ENCODE measurements around the gene MFGE8.

The MFGE8 gene

DNA sequence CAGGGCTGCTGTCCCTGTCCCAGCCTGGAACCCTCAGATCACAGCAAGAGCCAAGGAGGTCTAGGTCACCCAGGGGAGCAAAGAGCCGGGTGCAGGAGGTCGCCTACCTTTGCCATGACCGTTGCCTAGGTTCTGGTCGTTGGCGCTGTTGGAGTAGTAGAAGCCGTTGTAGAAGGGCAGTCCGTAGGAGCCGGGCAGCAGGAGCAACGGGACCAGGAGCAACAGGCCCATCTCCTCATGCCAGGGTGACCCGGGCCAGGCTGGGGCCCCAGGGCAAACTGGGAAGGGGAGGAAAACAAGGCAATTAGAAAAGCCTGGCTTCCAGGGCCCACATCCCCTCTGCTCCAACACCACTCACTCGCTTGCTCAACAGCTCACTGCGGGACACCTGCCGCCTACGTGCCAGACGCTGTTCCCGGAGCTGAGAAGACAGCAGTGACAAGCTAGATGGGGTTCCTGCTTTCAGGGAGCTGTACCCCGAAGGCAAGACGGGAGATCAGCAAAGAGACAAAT is 26.1 kb downstream of the MFGE8 start:
- H3K36me3 ChIP-seq (ENCODE audit: control insufficient read depth, insufficient read depth, low read length), result no peaks in the 10 kb centered on the region
- H3K27me3 ChIP-seq (replicated peaks; ENCODE audit: control insufficient read depth, insufficient read depth, low read length), result no peaks in the 10 kb centered on the region
- DNase-seq (ENCODE audit: extremely low read depth, insufficient read length), result no peak
- TF ChIP-seq CTCF (IDR thresholded peaks at IDR 0.05; ENCODE audit: insufficient read depth, low read length, poor library complexity, severe bottlenecking), result no peak
- no peak overlapping the region for H3K4me3 ChIP-seq (replicated peaks; ENCODE audit: low read depth, low read length)

DNA sequence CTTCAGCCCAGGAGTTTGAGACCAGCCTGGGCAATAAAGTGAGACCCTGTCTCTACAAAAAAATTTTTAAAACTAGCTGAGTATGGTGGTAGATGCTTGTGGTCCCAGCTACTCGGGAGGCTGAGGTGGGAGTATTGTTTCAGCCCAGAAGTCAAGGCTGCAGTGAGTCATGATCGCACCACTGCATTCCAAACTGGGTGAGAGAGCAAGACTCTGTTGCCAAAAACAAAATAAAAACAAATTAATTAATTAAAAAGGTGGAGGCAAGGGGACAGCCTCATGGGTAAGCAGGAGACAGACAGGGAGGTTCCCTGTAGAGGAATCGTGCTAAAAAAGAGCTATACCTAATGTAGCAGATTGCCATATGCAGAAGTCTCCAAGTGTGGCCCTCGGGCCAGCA is 30.4 kb downstream of the MFGE8 start:
- no peak overlapping the region for H3K4me3 ChIP-seq (replicated peaks; ENCODE audit: low read depth, low read length)
- no peak for DNase-seq (ENCODE audit: extremely low read depth, insufficient read length)
- no peak for TF ChIP-seq CTCF (IDR thresholded peaks at IDR 0.05; ENCODE audit: insufficient read depth, low read length, poor library complexity, severe bottlenecking)
- no peaks in the 10 kb centered on the region for H3K27me3 ChIP-seq (replicated peaks; ENCODE audit: control insufficient read depth, insufficient read depth, low read length)
- H3K36me3 ChIP-seq (ENCODE audit: control insufficient read depth, insufficient read depth, low read length), result no peaks in the 10 kb centered on the region

- no peak for DNase-seq (ENCODE audit: extremely low read depth, insufficient read length)
- Histone ChIP-seq H3K4me3 (replicated peaks; ENCODE audit: low read depth, low read length) (no peak overlapping the region), H3K36me3 (ENCODE audit: control insufficient read depth, insufficient read depth, low read length) (no peaks in the 10 kb centered on the region), H3K27me3 (replicated peaks; ENCODE audit: control insufficient read depth, insufficient read depth, low read length) (no peaks in the 10 kb centered on the region)
- no peak for TF ChIP-seq CTCF (IDR thresholded peaks at IDR 0.05; ENCODE audit: insufficient read depth, low read length, poor library complexity, severe bottlenecking)
These were observed 31.4 kb downstream of the MFGE8 start for GRCh38 chr15:88881775-88882174.

DNA sequence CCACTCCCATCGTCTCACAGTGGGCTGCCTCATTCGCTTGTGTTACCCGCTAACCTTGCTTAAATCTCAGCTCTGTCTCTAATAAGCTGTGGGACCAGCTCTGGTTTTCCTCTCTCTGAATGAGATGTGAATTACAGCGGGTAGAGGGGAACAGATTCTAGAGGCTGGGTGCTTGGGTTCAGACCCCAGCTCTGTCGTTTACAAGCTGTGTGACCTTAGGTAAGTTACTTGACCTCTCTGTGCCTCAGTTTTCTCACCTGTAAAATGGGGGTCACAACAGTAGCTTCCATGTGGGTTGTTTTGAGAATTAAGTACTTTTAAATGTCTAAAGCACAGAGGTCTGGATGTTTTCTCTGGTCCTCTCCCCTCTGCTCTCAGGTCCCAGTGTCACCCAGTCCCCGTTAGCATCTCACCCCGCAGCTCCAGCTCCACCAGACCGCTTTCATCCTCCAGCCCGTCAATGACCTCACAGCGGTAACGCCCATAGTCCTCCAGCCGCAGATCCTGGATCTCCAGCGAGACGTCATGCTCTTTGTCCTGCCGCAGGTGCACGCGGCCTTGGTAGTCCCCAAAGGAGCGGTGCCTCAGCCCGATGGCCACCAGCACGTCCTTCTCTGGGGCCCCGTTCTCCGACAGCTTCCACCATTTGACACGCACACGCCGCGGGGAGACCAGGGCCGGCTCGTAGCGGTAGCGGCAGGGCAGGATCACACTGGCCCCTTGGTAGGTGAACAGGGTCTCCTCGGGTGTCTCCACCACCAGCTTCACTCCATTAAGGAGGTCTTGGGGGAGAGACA is 32.0 kb downstream of the MFGE8 start:
- no peak for TF ChIP-seq CTCF (IDR thresholded peaks at IDR 0.05; ENCODE audit: insufficient read depth, low read length, poor library complexity, severe bottlenecking)
- Histone ChIP-seq H3K27me3 (replicated peaks; ENCODE audit: control insufficient read depth, insufficient read depth, low read length) (no peaks in the 10 kb centered on the region), H3K36me3 (ENCODE audit: control insufficient read depth, insufficient read depth, low read length) (no peaks in the 10 kb centered on the region), H3K4me3 (replicated peaks; ENCODE audit: low read depth, low read length) (no peak overlapping the region)
- no peak for DNase-seq (ENCODE audit: extremely low read depth, insufficient read length)

DNA sequence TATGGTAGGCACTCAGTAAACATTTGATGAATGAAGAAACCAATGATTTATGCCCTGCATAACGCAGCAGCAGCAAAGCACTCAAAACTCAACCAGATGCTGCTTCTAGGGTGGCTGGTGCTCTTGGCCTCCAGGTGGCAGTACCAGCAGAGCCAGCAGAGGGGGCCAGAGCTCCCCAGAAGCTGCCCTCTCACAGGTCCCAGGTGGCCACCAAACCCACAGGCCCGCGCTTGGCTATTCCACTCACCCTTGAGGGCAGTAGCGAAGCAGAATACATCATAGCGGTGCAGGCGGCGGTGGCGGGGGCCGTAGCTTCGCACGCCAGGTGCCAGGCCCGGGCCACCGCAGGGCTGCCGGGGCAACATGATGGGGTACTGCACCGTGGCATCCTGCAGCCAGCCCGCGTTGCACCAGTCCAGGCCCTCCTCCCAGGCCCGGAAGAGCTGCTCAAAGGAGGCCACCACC is 34.4 kb downstream of the MFGE8 start:
- DNase-seq (ENCODE audit: extremely low read depth, insufficient read length), result no peak
- peak; percentile 90 for TF ChIP-seq CTCF (IDR thresholded peaks at IDR 0.05; ENCODE audit: insufficient read depth, low read length, poor library complexity, severe bottlenecking)
- H3K27me3 ChIP-seq (replicated peaks; ENCODE audit: control insufficient read depth, insufficient read depth, low read length), result no peaks in the 10 kb centered on the region
- no peak overlapping the region for H3K4me3 ChIP-seq (replicated peaks; ENCODE audit: low read depth, low read length)
- H3K36me3 ChIP-seq (ENCODE audit: control insufficient read depth, insufficient read depth, low read length), result no peaks in the 10 kb centered on the region

Data from GM06990 (cell line).